Stomach smooth muscle (tissue), 2 donors: ENCODE data around the gene DLG2.

Experiments used
- H3K27ac ChIP-seq: one replicate; pipeline ENCODE4 v1.7.0; 2013; ENCODE audit warnings: mild to moderate bottlenecking, low read length, inconsistent platforms
- H3K27me3 ChIP-seq, 2 donors: one replicate each; pipeline ENCODE4 v1.7.0; 2013; ENCODE audit warnings: low read length in 2 of 2; ENCODE audit not compliant: insufficient read depth in 2 of 2, control insufficient read depth in 1 of 2
- H3K36me3 ChIP-seq, 2 donors: one replicate each; pipeline ENCODE4 v1.7.0; 2013; ENCODE audit warnings: low read length in 2 of 2; ENCODE audit not compliant: control insufficient read depth in 2 of 2, insufficient read depth in 2 of 2
- H3K4me1 ChIP-seq: one replicate; pipeline ENCODE4 v1.7.0; 2013; ENCODE audit warnings: low read length; ENCODE audit not compliant: control insufficient read depth, insufficient read depth
- H3K4me3 ChIP-seq, 2 donors: one replicate each; pipeline ENCODE4 v1.7.0; 2013; ENCODE audit warnings: low read length in 2 of 2
- H3K9ac ChIP-seq, 2 donors: one replicate each; pipeline ENCODE4 v1.7.0; 2013; ENCODE audit warnings: low read length in 2 of 2, mild to moderate bottlenecking in 1 of 2
- H3K9me3 ChIP-seq, 2 donors: one replicate each; pipeline ENCODE4 v1.7.0; 2013; ENCODE audit warnings: low read length in 2 of 2; ENCODE audit not compliant: control insufficient read depth in 2 of 2
- donor health status: healthy.
- donor health status: Pancreatic carcinoma.

DLG2 gene

DNA sequence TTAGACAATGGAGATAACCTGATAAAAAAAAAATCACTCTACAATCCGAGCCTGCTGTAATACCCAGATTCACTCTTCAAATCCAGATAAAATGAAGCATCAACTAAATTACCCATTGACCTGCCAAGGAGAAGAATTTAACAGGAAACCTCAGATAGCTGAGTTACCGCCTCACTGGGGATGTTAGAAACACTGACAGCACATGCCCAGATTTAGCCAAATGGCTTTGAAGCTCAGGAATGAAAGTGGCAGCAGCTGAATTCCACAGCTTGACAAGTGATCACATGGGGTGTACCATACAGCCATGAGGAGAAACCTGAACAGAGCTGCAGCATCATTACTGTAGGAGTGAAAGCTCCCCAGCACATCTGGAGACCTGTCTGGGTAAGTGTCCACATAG is 807.6 kb downstream of the DLG2 start:
- no peak overlapping the region for H3K4me3 ChIP-seq
- H3K36me3 ChIP-seq, result no peaks in the 10 kb centered on the region
- H3K27me3 ChIP-seq, result no peaks in the 10 kb centered on the region
- no peak overlapping the region for H3K9ac ChIP-seq
- H3K27ac ChIP-seq, result no peak overlapping the region
- no peaks in the 10 kb centered on the region for H3K4me1 ChIP-seq
- no peaks in the 10 kb centered on the region for H3K9me3 ChIP-seq

DNA sequence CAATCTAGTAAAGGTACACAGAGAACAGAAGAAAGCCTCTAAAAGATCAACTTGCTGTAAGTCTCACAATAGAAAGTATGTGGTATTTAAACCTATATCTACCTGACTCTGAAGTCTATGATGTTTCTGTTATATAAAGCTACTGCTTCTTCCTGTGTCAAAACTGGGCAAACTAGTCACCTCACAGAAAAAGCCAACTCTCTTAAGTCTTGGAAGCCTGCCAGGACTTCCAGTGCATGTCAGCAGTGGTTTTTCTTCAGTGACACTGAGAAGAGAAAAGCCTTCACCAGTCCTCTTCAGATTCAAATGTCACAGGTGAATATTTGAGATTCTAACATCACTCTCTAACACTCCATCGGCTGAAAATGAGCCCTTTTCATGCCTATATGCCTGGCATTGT is 808.0 kb downstream of the DLG2 start:
- Histone ChIP-seq H3K9ac (no peak overlapping the region), H3K27ac (no peak overlapping the region), H3K36me3 (no peaks in the 10 kb centered on the region), H3K27me3 (no peaks in the 10 kb centered on the region), H3K4me3 (no peak overlapping the region), H3K4me1 (no peaks in the 10 kb centered on the region), H3K9me3 (no peaks in the 10 kb centered on the region)

DNA sequence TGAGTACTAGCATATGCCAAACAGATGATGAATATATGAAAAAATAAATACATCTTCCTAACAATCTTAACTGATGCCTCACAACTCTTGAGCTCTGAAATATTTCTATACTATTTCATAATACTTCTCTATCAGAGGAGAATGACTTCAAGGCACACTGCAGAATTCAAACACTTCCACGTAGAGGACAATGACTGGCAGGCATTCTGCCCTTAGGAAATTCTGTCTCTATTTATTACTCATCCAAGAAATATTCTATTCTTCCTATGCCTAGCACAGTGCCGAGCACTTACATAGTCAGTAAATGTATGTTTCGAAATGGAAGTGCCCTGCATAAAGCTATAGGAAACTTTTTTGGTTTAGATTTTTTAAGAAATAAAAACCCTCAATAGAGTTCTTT is 809.1 kb downstream of the DLG2 start:
- H3K9me3 ChIP-seq, result no peaks in the 10 kb centered on the region
- H3K27me3 ChIP-seq, result no peaks in the 10 kb centered on the region
- H3K27ac ChIP-seq, result no peak overlapping the region
- H3K4me3 ChIP-seq, result no peak overlapping the region
- H3K9ac ChIP-seq, result no peak overlapping the region
- H3K36me3 ChIP-seq, result no peaks in the 10 kb centered on the region
- no peaks in the 10 kb centered on the region for H3K4me1 ChIP-seq

DNA sequence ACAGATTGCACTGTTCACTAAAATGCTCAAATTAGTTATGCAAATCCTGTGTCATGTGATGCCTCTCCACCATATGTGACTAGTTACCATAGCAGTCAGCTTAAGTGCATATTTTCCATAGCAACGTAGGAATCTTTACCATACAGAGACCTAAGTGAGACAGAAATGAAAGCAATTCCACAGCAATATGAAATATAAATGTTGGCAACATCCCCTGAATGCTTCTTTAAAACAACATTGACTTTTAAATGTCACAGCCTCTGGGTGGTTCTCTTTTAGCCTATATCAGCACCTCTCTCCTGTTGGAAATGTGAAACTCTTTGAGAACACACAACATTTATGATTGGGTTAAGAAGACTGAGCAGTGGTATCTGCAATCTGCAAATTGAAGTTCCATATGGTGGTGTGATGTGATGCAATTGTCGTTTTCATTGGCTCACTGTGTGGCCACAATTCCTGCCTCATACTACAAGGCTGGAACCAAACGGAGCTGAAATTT is 814.6 kb downstream of the DLG2 start:
- no peak overlapping the region for H3K9ac ChIP-seq
- no peak overlapping the region for H3K4me3 ChIP-seq
- no peaks in the 10 kb centered on the region for H3K9me3 ChIP-seq
- H3K27me3 ChIP-seq, result no peaks in the 10 kb centered on the region
- H3K27ac ChIP-seq, result no peak overlapping the region
- H3K36me3 ChIP-seq, result no peaks in the 10 kb centered on the region
- H3K4me1 ChIP-seq, result no peaks in the 10 kb centered on the region

DNA sequence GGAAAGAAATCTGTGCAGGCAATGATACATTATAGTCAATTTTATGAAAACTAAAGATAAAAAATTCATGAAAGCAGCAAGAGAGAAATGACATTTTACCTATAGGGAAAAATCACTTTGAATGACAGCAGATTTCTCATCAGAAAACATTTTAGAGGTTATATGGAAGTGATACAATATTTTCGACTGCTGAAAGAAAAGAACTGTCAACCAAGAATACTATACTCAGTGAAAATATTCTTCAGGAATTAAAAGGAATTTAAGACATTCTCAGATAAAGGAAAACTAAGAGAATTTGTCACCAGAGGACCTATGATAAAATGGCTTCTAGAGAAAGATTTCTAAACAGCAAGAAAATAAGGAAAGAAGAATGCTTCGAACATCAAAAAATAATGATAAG is 820.8 kb downstream of the DLG2 start:
- Histone ChIP-seq H3K9ac (no peak overlapping the region), H3K4me3 (no peak overlapping the region), H3K27ac (no peak overlapping the region), H3K4me1 (no peaks in the 10 kb centered on the region), H3K36me3 (no peaks in the 10 kb centered on the region), H3K9me3 (peaks cover 0 to 4% of the 10 kb centered on the region in 2 donors), H3K27me3 (no peaks in the 10 kb centered on the region)

DNA sequence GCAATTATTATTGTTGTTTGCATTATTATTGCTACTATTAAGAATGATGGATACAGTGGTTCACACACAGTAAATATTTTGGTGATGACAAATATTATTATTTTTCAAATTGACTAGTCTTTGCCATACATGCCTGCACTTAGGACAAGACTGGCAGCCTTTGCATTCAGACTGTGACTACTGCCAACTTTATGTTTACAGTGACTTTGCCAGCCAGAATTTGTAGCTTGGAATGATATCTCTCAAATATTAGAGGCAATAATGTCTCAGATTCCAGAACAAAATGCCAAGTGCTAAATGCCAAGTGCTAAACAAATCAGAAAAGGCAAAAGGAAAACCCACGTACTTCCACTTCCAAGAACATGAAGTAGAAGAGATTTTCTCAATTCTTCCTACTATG is 823.1 kb downstream of the DLG2 start:
- Histone ChIP-seq H3K9me3 (peaks cover 0 to 4% of the 10 kb centered on the region in 2 donors), H3K36me3 (no peaks in the 10 kb centered on the region), H3K27ac (no peak overlapping the region), H3K4me1 (no peaks in the 10 kb centered on the region), H3K9ac (no peak overlapping the region), H3K27me3 (no peaks in the 10 kb centered on the region), H3K4me3 (no peak overlapping the region)

DNA sequence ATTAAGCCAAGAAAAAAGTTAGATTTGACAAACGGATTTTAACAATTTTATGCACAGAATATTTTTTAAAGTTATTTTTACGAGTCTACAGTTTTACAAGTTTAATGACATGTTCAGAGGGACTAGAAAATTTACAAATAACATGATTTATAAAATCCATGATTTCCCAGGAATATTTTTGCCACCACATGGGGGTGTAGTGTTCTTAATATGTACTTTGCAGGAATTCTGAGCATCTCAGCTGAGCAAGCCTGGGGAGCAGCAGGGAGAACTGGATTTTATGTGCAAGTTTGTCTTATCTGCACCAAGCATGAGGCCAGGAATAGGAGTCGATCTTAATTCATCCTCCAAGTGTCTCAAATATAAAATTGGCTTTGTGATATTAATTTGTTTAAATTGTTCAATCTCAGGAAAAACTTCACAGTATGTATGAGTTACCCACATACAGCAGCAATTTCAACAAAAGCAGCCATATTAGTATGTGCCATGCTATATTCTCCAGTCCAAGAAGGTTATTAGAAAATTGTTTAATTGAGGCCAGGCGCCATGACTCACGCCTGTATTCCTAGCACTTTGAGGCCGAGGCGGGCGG is 826.3 kb downstream of the DLG2 start:
- Histone ChIP-seq H3K9me3 (peaks cover 0 to 4% of the 10 kb centered on the region in 2 donors), H3K4me1 (no peaks in the 10 kb centered on the region), H3K27ac (no peak overlapping the region), H3K4me3 (no peak overlapping the region), H3K27me3 (no peaks in the 10 kb centered on the region), H3K36me3 (no peaks in the 10 kb centered on the region), H3K9ac (no peak overlapping the region)

DNA sequence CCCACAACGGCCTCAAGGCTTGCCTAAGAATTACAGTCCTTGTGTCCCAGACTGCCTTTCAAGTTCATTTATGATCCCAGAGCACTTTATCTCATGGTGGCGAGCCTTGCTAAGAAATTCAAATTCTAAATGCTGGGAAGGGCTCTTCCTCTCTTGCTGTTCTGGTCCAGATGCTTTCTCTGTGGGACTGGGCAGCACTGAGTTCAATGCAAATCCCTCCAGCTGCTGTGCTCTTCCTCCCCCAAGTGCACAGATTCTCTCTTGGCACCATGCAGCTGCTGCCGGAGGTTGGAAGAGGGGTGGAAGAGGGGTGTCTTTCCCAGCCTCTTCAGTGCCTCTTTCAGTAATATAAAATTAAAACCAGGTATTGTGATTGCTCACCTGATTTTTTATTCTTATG is 828.0 kb downstream of the DLG2 start:
- Histone ChIP-seq H3K4me1 (no peaks in the 10 kb centered on the region), H3K27ac (no peak overlapping the region), H3K27me3 (no peaks in the 10 kb centered on the region), H3K36me3 (no peaks in the 10 kb centered on the region), H3K4me3 (no peak overlapping the region), H3K9ac (no peak overlapping the region), H3K9me3 (no peaks in the 10 kb centered on the region)

DNA sequence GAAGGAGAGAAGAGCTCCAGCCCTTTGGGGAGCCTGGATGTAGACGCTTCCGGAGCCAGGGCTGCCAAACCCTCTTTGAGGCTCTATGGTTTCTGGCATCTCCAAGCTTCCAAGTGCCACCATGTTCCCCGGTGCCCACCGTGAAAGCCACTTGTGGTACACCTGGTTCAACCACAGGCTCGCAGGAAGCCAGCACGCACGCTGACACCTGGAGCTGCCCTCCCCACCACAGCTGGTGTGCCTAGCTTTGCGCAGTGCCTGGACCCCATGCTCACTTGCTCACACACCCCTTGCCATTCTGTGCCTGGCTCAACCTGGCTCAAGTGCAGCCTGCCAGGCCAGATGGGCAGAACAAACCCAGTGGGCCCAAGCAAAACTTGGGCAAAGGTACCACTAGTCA is 831.4 kb downstream of the DLG2 start:
- Histone ChIP-seq H3K27ac (no peak overlapping the region), H3K9ac (no peak overlapping the region), H3K9me3 (no peaks in the 10 kb centered on the region), H3K4me1 (no peaks in the 10 kb centered on the region), H3K4me3 (no peak overlapping the region), H3K36me3 (no peaks in the 10 kb centered on the region), H3K27me3 (no peaks in the 10 kb centered on the region)

DNA sequence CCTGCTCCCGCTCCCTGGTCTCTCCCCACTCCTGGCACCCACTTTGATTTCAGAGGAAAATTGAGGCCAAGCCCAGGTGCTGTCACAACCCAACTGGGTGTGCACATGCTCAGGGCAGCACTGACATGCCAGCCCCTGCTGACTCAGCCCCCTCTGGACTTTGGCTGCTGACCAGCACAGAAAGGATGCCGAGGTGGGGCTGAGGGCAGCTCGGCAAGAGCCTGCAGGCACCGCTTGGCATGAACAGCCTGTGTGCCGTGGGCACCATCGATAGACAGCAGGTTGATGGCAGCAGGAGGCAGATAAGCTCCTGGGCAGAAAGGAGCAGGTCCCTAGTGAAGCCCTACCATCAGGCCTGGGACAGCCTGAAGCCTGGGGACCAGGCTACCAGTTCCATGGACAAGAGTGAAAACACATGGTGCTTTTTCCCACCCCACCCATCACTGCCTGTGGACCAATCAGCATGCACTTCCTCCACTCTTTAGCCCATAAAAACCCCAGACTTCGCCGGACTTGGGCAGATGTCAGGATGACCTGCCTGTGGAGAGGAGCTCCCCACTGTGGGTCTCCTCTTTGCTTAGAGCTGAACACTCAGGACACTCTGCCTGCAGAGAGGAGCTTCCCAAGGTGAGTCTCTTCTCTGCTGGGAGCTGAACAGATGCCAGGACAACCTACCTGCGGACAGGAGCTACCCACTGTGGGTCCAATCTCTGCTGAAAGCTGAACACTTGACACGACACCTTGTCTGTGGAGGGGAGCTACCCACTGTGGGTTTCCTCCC is 832.3 kb downstream of the DLG2 start:
- Histone ChIP-seq H3K27me3 (no peaks in the 10 kb centered on the region), H3K9me3 (no peaks in the 10 kb centered on the region), H3K36me3 (no peaks in the 10 kb centered on the region), H3K4me1 (no peaks in the 10 kb centered on the region), H3K4me3 (no peak overlapping the region), H3K27ac (no peak overlapping the region), H3K9ac (no peak overlapping the region)

DNA sequence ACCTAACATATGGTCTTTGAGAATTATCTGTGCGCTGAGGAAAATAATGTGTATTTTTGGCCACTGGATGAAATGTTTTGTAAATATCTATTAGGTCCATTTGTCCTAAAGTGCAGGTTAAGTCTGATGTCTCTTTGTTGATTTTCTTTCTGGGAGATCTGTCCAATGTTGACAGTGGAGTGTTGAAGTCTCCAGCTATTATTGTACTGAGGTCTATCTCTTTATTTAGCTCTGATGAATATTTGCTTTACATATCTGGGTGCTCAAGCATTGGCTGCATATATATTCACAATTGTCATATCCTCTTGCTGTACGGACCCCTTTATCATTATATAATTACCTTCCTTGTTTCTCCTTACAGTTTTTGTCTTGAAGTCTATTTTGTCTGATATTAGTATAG is 833.8 kb downstream of the DLG2 start:
- Histone ChIP-seq H3K4me3 (no peak overlapping the region), H3K36me3 (no peaks in the 10 kb centered on the region), H3K9me3 (no peaks in the 10 kb centered on the region), H3K27ac (no peak overlapping the region), H3K9ac (no peak overlapping the region), H3K27me3 (no peaks in the 10 kb centered on the region), H3K4me1 (no peaks in the 10 kb centered on the region)
